SK-N-SH treated with all-trans-retinoic acid at 6 μM for 48 hours (cell line): Measurements from ENCODE around the gene MIX23.
A peak's percentile ranks its signal among the peaks of the same experiment; 100 is the strongest.

ENCODE experiments used
- ARNTL ChIP-seq: fragments of 450-650 bp; formaldehyde crosslinking; IDR thresholded peaks from 2 replicates; pipeline ENCODE4 v1.5.0; 2020; ENCODE audit warnings: low read depth, mild to moderate bottlenecking, moderate library complexity, borderline replicate concordance
- RARB ChIP-seq: fragments of 250-450 bp; sonication (Bioruptor Pico); IDR thresholded peaks from 2 replicates; pipeline ENCODE4 v1.8.0; 2021; ENCODE audit warnings: mild to moderate bottlenecking, moderate library complexity
- SNAI2 ChIP-seq: fragments of 250-450 bp; sonication (Bioruptor Pico); IDR thresholded peaks from 2 replicates; pipeline ENCODE4 v1.5.0; 2020; ENCODE audit warnings: mild to moderate bottlenecking, moderate library complexity
- ZFP3 ChIP-seq: fragments of 250-450 bp; sonication (Bioruptor Pico); IDR thresholded peaks from 2 replicates; pipeline ENCODE4 v1.5.0; 2020; ENCODE audit warnings: mild to moderate bottlenecking, moderate library complexity
- TF ChIP-seq, protein P1 (sequence below): fragments of 250-450 bp; sonication (Bioruptor Pico); IDR thresholded peaks from 2 replicates; pipeline ENCODE4 v1.5.1; 2020; ENCODE audit warnings: low read depth, mild to moderate bottlenecking, moderate library complexity
- TF ChIP-seq, protein P2 (sequence below): fragments of 250-450 bp; sonication (Bioruptor Pico); IDR thresholded peaks from 2 replicates; pipeline ENCODE4 v1.5.1; 2021; ENCODE audit warnings: mild to moderate bottlenecking, moderate library complexity
- TF ChIP-seq, protein P3 (sequence below): fragments of 250-450 bp; sonication (Bioruptor Pico); IDR thresholded peaks from 2 replicates; pipeline ENCODE4 v1.8.0; 2020; ENCODE audit warnings: mild to moderate bottlenecking, moderate library complexity, borderline replicate concordance
- TF ChIP-seq, protein P4 (sequence below): fragments of 250-450 bp; sonication (Bioruptor Pico); IDR thresholded peaks from 2 replicates; pipeline ENCODE4 v1.8.0; 2021; ENCODE audit warnings: low read depth, mild to moderate bottlenecking, moderate library complexity, borderline replicate concordance

DNA sequence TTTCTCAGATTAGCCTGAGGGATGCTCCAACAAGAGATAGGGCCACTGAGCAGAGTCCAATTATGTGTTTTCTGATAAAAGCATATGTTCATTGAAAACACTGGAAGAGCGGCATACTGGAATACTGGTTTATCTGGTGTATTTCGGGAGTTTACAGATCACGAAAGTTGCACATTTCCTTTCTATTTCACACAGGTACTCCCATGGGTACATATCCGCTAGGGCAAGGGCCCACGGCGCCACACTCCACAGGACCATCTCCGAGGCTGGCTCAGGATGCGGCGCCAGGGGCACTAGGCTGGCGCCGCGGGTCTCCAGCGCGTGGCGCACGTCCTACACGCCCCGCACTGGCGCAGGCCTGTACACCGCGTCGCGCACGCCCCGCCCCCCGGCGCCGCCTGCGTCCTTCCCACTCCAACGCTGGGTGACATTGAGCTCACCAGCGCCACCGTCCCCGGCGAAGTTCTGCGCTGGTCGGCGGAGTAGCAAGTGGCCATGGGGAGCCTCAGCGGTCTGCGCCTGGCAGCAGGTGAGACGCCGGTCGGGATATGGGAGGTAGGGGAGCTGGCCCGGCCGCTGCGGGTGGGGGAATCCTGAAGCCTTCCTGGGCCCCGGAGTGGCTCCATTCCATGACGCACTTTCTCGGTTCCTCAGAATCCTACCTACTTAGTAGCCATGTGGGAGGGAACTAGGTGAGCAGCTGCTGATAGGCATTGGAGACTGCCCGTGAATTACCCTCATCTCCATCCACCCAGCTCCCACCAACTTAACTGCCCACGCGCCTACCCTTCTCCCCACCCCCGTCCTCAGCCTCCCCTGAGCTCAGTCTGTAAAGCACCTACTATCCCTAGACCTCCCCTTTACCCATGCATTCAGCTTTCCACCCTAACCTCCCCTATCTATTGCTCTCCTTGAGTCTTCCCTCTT is 1.0 kb upstream of the MIX23 start, which contains the start of gene FAM162A:
- TF ChIP-seq ARNTL (CRISPR knock-in tag) (no peak), ZFP3 (CRISPR knock-in tag) (0 out of 2 replicates have a peak, but pooled peaks have one; percentile 42), RARB (no peak), SNAI2 (no peak)
- TF ChIP-seq, protein P1, sequence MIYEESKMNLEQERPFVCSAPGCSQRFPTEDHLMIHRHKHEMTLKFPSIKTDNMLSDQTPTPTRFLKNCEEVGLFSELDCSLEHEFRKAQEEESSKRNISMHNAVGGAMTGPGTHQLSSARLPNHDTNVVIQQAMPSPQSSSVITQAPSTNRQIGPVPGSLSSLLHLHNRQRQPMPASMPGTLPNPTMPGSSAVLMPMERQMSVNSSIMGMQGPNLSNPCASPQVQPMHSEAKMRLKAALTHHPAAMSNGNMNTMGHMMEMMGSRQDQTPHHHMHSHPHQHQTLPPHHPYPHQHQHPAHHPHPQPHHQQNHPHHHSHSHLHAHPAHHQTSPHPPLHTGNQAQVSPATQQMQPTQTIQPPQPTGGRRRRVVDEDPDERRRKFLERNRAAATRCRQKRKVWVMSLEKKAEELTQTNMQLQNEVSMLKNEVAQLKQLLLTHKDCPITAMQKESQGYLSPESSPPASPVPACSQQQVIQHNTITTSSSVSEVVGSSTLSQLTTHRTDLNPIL (CRISPR knock-in tag): no peak
- TF ChIP-seq, protein P2, sequence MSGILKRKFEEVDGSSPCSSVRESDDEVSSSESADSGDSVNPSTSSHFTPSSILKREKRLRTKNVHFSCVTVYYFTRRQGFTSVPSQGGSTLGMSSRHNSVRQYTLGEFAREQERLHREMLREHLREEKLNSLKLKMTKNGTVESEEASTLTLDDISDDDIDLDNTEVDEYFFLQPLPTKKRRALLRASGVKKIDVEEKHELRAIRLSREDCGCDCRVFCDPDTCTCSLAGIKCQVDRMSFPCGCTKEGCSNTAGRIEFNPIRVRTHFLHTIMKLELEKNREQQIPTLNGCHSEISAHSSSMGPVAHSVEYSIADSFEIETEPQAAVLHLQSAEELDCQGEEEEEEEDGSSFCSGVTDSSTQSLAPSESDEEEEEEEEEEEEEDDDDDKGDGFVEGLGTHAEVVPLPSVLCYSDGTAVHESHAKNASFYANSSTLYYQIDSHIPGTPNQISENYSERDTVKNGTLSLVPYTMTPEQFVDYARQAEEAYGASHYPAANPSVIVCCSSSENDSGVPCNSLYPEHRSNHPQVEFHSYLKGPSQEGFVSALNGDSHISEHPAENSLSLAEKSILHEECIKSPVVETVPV (CRISPR knock-in tag): no peak
- TF ChIP-seq, protein P3, sequence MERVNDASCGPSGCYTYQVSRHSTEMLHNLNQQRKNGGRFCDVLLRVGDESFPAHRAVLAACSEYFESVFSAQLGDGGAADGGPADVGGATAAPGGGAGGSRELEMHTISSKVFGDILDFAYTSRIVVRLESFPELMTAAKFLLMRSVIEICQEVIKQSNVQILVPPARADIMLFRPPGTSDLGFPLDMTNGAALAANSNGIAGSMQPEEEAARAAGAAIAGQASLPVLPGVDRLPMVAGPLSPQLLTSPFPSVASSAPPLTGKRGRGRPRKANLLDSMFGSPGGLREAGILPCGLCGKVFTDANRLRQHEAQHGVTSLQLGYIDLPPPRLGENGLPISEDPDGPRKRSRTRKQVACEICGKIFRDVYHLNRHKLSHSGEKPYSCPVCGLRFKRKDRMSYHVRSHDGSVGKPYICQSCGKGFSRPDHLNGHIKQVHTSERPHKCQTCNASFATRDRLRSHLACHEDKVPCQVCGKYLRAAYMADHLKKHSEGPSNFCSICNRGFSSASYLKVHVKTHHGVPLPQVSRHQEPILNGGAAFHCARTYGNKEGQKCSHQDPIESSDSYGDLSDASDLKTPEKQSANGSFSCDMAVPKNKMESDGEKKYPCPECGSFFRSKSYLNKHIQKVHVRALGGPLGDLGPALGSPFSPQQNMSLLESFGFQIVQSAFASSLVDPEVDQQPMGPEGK (CRISPR knock-in tag): no peak
- TF ChIP-seq, protein P4, sequence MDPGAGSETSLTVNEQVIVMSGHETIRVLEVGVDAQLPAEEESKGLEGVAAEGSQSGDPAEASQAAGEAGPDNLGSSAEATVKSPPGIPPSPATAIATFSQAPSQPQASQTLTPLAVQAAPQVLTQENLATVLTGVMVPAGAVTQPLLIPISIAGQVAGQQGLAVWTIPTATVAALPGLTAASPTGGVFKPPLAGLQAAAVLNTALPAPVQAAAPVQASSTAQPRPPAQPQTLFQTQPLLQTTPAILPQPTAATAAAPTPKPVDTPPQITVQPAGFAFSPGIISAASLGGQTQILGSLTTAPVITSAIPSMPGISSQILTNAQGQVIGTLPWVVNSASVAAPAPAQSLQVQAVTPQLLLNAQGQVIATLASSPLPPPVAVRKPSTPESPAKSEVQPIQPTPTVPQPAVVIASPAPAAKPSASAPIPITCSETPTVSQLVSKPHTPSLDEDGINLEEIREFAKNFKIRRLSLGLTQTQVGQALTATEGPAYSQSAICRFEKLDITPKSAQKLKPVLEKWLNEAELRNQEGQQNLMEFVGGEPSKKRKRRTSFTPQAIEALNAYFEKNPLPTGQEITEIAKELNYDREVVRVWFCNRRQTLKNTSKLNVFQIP (CRISPR knock-in tag): no peak
